GM10266 (cell line): ENCODE data around the gene RTP3.

Experiments used
- DNase-seq: peaks from one replicate; pipeline ENCODE4 v3.0.0; 2012; ENCODE audit errors: extremely low spot score
- TF ChIP-seq, protein P1 (sequence below): IDR thresholded peaks from 2 replicates; pipeline ENCODE4 v1.5.1; 2012; ENCODE audit warnings: mild to moderate bottlenecking, low read depth; ENCODE audit not compliant: control insufficient read depth, insufficient read depth; ENCODE audit errors: missing control alignments

Gene RTP3

DNA sequence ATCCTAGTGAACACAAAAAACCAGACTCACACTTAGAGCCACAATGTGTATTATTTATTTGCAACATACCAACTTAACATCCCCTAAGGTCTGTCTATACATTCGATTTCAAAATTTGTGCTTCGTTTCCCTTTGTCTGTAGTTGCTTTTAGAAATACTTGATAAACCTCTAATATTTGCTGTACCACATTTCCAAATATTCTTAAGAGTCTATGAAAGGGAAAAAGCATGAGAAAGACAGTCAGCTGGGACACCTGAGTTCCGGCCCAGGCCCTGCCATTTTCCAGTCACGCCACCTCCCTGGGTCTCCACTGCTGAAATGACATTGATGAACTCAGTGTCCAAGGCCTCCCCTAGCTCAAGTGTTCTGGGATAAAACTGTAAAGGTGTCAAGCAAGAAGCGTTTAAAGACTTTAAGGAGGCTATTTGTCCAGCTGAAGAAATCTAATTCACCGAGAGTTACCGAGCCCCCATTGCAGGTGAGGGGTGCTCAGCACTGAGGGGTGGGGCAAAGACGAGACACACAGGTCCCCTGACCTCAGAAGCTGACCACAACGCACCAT, 41.7 kb downstream of the RTP3 start:
- DNase-seq: no peak
- TF ChIP-seq, protein P1, sequence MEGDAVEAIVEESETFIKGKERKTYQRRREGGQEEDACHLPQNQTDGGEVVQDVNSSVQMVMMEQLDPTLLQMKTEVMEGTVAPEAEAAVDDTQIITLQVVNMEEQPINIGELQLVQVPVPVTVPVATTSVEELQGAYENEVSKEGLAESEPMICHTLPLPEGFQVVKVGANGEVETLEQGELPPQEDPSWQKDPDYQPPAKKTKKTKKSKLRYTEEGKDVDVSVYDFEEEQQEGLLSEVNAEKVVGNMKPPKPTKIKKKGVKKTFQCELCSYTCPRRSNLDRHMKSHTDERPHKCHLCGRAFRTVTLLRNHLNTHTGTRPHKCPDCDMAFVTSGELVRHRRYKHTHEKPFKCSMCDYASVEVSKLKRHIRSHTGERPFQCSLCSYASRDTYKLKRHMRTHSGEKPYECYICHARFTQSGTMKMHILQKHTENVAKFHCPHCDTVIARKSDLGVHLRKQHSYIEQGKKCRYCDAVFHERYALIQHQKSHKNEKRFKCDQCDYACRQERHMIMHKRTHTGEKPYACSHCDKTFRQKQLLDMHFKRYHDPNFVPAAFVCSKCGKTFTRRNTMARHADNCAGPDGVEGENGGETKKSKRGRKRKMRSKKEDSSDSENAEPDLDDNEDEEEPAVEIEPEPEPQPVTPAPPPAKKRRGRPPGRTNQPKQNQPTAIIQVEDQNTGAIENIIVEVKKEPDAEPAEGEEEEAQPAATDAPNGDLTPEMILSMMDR: no peak

DNA sequence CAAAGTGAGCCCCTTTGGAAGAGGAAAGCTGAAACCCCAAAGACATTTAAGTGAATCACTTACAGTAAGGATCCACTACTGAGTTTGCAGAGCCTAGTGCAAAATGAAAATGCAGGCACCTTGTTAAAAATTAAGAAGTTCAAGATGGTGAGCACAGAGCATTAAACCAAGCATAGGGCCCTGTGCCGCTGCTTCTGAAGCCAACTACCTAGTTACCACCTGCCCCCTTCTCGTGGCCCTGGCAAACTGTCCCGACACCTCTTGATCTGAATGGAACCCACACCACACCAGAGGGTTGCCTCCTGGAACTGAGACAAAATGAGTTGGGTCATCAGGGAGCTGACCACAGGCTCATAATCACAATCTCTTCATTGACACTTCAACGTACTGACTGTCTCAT, 42.8 kb downstream of the RTP3 start:
- TF ChIP-seq, protein P1: no peak
- no peak for DNase-seq

DNA sequence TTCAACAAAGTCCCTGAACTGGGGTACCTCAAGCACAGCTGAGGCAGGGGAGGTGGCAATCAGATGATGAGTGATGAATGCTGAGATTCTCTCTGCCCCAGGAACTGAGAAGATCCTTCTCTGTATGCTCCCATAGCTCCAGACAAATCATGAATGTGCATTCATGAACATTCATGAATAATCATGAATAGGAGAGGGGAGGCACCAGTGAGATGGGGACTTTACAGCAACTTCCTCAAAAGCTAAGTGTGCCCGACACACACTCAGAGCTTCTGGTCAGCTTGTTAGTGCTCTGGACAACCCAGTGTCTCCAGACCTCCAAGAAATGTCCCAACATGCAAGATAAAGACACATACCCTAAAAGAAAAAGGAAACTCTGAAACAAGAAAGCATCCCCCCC, 44.1 kb downstream of the RTP3 start:
- TF ChIP-seq, protein P1: no peak
- no peak for DNase-seq

DNA sequence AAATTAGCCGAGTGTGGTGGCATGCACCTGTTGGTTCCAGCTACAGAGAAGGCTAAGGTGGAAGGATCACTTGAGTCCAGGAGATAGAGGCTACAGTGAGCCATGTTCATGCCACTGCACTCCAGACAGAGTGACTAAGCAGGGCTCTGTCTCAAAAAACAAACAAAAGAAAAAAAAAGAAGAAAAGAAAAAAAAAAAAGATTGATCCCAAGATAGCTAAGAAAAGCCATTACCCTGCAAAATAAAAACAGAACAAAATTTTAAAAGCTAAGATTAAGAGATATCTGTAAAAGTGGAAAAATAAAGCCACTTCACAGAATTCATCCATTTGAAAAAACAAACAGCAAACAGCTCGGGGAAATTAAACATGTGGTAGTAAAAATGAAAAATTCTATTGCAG, 44.6 kb downstream of the RTP3 start:
- TF ChIP-seq, protein P1: no peak
- DNase-seq: no peak

DNA sequence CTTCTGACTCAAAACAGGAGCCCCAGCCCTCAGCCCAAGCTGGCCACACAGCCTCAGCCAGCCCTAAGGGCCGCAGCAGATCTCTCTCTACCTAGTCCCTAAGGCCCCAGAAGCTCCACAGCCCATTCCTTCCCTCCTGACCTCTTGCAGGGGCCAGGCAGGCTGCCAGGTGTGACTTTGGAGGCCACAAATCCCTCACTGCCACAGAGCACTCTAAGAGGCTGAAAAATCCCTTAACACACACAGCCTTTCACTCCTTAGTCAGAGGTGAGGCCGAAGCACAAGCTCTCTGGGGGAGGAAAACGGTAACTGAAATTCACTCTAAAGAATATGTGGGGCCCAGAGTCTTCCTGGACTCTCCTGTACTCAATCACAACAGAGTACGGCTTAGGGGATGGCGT, 45.0 kb downstream of the RTP3 start:
- DNase-seq: no peak
- TF ChIP-seq, protein P1: no peak

DNA sequence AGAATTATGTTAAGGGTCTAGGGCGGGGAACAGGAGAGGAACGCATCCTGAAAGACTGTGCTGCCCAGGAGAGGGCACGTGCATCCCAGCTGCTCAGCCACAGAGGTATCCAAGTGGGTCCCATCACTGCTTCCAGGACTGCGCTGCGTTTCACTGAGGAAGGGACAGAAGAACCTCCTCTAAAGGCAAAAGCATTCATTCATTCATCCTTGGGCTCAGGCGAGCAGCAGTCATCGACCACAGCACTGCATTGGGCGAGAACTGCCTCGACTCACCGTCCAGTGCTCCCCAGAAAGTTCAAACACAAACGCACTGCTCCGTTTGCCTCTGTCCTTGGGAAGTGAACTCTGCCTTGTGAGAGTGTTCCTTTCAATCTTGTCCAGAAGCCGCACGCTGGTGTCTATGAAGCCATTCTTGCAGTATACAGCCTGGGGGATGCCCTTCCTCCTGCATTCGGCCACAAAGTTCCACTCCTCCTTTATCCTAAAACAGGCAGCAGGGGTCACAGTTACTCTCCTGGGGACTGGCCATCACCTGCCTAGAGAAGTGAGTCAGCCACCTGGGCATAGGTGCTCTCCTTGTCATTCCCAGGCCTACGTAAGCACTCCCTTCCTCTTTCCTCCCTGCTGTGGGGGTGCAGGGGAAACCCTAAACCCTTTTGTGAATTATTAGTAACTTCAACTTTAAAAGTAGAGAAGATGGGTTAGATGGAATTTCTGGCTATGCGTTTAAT, 47.2 kb downstream of the RTP3 start:
- TF ChIP-seq, protein P1: no peak
- DNase-seq: no peak
